CMK (cell line): ENCODE measurements around the gene SQOR.
A peak's percentile ranks its signal among the peaks of the same experiment; 100 is the strongest.

Source experiments
- DNase-seq: peaks from one replicate; pipeline ENCODE4 v3.0.0-alpha.2; 2010; ENCODE audit warnings: low read depth

SQOR gene

GRCh38 chr15:45705510-45706473, 71.0 kb downstream of the SQOR start:
- DNase-seq = peak; percentile 37

GRCh38 chr15:45710657-45711056, 75.8 kb downstream of the SQOR start:
- no peak for DNase-seq

- no peak for DNase-seq
Observed at GRCh38 chr15:45714590-45715488, 80.0 kb downstream of the SQOR start.

- DNase-seq = no peak
Observed at GRCh38 chr15:45715528-45715927, 80.7 kb downstream of the SQOR start.

DNA sequence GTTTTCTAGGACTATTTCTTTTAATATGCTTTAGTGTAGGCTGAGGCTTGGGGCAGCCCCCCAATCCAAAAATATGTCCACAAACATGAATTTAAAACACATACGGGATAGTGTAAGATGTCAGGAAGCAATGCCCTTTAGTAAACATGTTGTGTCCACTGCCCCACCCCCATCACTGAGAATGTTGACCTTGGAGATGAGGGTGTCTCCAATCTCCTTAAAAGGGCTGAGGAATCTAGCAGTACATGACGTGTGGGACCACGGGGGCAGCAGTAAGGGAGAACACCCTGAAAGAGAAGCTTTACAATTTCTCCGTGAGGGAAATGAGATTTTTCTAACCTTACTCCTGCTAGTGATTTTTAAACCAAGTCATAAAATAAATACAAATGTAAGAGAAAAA, 84.7 kb downstream of the SQOR start:
- no peak for DNase-seq

GRCh38 chr15:45720183-45720582, 85.4 kb downstream of the SQOR start:
- DNase-seq = no peak

DNA sequence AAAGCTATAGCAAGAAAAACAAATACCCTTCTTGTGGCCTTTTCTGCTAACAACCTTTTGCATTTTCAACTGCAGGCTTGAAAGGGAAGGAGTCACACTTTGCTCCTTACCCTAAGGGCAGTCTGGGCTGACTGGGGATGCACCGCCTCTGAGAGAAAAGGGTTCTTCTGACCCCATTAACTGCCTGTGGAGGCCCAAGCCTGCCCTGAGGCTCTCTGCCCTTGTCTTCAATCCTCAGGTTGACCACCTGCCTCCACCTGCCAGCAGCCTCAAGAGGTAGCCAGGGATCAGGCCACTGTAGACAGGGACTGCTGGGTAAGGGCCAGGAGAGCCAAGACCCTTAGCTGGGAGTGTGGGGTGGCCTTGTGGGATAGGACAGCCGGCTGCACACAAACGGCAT, 93.8 kb downstream of the SQOR start:
- no peak for DNase-seq

- DNase-seq = no peak
Observed at GRCh38 chr15:45729141-45729540, 94.3 kb downstream of the SQOR start.

GRCh38 chr15:45731343-45731742, 96.5 kb downstream of the SQOR start:
- DNase-seq = no peak

DNA sequence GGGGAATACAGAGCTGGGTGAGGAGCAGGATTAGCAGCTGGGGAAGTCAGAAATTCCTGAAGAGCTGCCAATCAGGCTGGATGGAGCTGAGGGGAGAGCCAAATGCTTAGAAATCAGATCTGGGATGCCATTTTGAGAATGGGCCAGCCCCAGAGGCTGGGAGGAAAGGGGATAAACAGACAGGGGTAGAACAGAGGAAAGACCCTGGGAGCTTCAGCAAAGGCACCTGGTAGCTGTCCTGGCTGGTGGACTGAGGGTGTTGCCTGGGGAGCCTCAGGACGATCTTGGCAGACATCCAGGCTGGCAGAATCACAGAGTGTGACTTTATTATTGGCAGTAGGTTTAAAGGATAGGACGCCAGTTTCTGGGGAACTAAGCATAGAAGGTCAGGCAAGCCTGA, 97.8 kb downstream of the SQOR start:
- no peak for DNase-seq

GRCh38 chr15:45734260-45734711, 99.5 kb downstream of the SQOR start:
- no peak for DNase-seq
